ENCODE measurements around the gene ILDR2. TPM values are rescaled to one million over a fixed set of nuclear protein-coding genes. Genes with fewer than 3 reads are reported as not detected.
A peak's percentile ranks its signal among the peaks of the same experiment; 100 is the strongest.

ILDR2 gene
- total and polyA plus RNA-seq, 7 donors = 0.01 to 0.30 (median 0.12) TPM

GRCh38 chr1:166980383-166980782 lies 5.0 kb upstream of the ILDR2 start:
- Histone ChIP-seq H3K9me3 (no peaks in the 10 kb centered on the region), H3K27ac (no peak overlapping the region), H3K27me3 (ENCODE audit: insufficient read depth in 3 of 3, low read length in 2 of 3) (no peaks in the 10 kb centered on the region), H3K4me3 (no peak overlapping the region), H3K4me1 (no peaks in the 10 kb centered on the region), H3K36me3 (ENCODE audit: insufficient read depth in 1 of 2, low read depth in 1 of 2) (no peaks in the 10 kb centered on the region)
- no peak for TF ChIP-seq CTCF (IDR thresholded peaks at IDR 0.05)
- intact Hi-C loops (cut with DNase I) = no loop called here
- DNase-seq (no peak), ATAC-seq (no peak)
- 29 to 37% (median 31%) methylated on average over 1 of the region's 1 CpG for WGBS, 3 donors

- no peak for TF ChIP-seq CTCF (IDR thresholded peaks at IDR 0.05)
- whole genome bisulfite sequencing, 3 donors = 63 to 73% (median 69%) methylated on average over 1 of the region's 1 CpG
- Histone ChIP-seq H3K9me3 (no peaks in the 10 kb centered on the region), H3K27me3 (ENCODE audit: insufficient read depth in 3 of 3, low read length in 2 of 3) (peaks cover 0 to 4% (median 0%) of the 10 kb centered on the region in 3 donors), H3K4me1 (no peaks in the 10 kb centered on the region), H3K27ac (no peak overlapping the region), H3K4me3 (no peak overlapping the region), H3K36me3 (ENCODE audit: insufficient read depth in 1 of 2, low read depth in 1 of 2) (no peaks in the 10 kb centered on the region)
- ATAC-seq = no peak
- DNase-seq = no peak
- intact Hi-C loops (cut with DNase I) = loop anchor here in 1 of 2 donors (5.0 kb wide), 1 partner anchor 73 kb away; no protein-coding TSS in a partner anchor
Observed at GRCh38 chr1:166978821-166979220, 3.5 kb upstream of the ILDR2 start.

- intact Hi-C loops (cut with DNase I) = loop anchor here in 1 of 2 donors (5.0 kb wide), 1 partner anchor 74 kb away; no protein-coding TSS in a partner anchor
- Histone ChIP-seq H3K27me3 (ENCODE audit: insufficient read depth in 3 of 3, low read length in 2 of 3) (peaks cover 0 to 11% (median 1%) of the 10 kb centered on the region in 3 donors), H3K27ac (no peak overlapping the region), H3K36me3 (ENCODE audit: insufficient read depth in 1 of 2, low read depth in 1 of 2) (no peaks in the 10 kb centered on the region), H3K9me3 (no peaks in the 10 kb centered on the region), H3K4me1 (no peaks in the 10 kb centered on the region), H3K4me3 (no peak overlapping the region)
- no peak for TF ChIP-seq CTCF (IDR thresholded peaks at IDR 0.05)
- WGBS, 3 donors = 88 to 92% (median 90%) methylated on average over 2 of the region's 2 CpGs
- DNase-seq = no peak
- no peak for ATAC-seq
Observed at GRCh38 chr1:166977951-166978350, 2.6 kb upstream of the ILDR2 start.

- Histone ChIP-seq H3K4me3 (peak overlapping the region; percentile 63), H3K27me3 (ENCODE audit: insufficient read depth in 3 of 3, low read length in 2 of 3) (peaks cover 0 to 35% (median 3%) of the 10 kb centered on the region in 3 donors), H3K36me3 (ENCODE audit: insufficient read depth in 1 of 2, low read depth in 1 of 2) (no peaks in the 10 kb centered on the region), H3K4me1 (no peaks in the 10 kb centered on the region), H3K9me3 (no peaks in the 10 kb centered on the region), H3K27ac (no peak overlapping the region)
- intact Hi-C loops (cut with DNase I) = loop anchor here in 1 of 2 donors (5.0 kb wide), 1 partner anchor 78 kb away; no protein-coding TSS in a partner anchor
- WGBS, 3 donors = 1 to 3% (median 2%) methylated on average over 17 of the region's 17 CpGs
- DNase-seq = no peak
- TF ChIP-seq CTCF (IDR thresholded peaks at IDR 0.05) = no peak
- ATAC-seq = no peak
Observed at GRCh38 chr1:166974647-166975345, 544 bp downstream of the ILDR2 start.
